Mesothelial cell of epicardium (in vitro differentiated cells): ENCODE results near the gene MYOF. TPM values are rescaled to one million over a fixed set of nuclear protein-coding genes. Genes with fewer than 3 reads are reported as not detected.
A peak's percentile ranks its signal among the peaks of the same experiment; 100 is the strongest.

Source experiments
- DNase-seq, 2 experiments: peaks; one replicate each; pipeline ENCODE4 v3.0.0; 2021; ENCODE audit warnings: low spot score in 2 of 2; ENCODE audit not compliant: unreplicated experiment in 2 of 2
- H3K27ac Mint-ChIP-seq: 2 replicates; pipeline ENCODE4 v1.8.0; 2021; ENCODE audit warnings: mixed read lengths
- H3K27me3 Mint-ChIP-seq: 2 replicates; pipeline ENCODE4 v1.8.0; 2021; ENCODE audit warnings: low read depth, mixed read lengths
- H3K36me3 Mint-ChIP-seq: 2 replicates; pipeline ENCODE4 v1.8.0; 2021; ENCODE audit warnings: mixed read lengths
- H3K4me1 Mint-ChIP-seq: 2 replicates; pipeline ENCODE4 v1.8.0; 2021; ENCODE audit warnings: mixed read lengths
- H3K4me3 Mint-ChIP-seq: 2 replicates; pipeline ENCODE4 v1.8.0; 2021; ENCODE audit warnings: mild to moderate bottlenecking, moderate library complexity, mixed read lengths
- H3K9me3 Mint-ChIP-seq: 2 replicates; pipeline ENCODE4 v1.8.0; 2021; ENCODE audit warnings: mixed read lengths
- CTCF ChIP-seq: fragments of 200-600 bp; sonication (generic); IDR thresholded peaks from one replicate; pipeline ENCODE4 v1.5.0; 2021; ENCODE audit warnings: antibody characterized with exemption; ENCODE audit not compliant: unreplicated experiment
- total RNA-seq: library from RNA; stranded (reverse); gene quantifications from 3 replicates; pipeline ENCODE4 v1.2.1, GENCODE V29; 2021

Gene MYOF
- total RNA-seq, 1 donor from 2014 or later = 56.0 TPM

DNA sequence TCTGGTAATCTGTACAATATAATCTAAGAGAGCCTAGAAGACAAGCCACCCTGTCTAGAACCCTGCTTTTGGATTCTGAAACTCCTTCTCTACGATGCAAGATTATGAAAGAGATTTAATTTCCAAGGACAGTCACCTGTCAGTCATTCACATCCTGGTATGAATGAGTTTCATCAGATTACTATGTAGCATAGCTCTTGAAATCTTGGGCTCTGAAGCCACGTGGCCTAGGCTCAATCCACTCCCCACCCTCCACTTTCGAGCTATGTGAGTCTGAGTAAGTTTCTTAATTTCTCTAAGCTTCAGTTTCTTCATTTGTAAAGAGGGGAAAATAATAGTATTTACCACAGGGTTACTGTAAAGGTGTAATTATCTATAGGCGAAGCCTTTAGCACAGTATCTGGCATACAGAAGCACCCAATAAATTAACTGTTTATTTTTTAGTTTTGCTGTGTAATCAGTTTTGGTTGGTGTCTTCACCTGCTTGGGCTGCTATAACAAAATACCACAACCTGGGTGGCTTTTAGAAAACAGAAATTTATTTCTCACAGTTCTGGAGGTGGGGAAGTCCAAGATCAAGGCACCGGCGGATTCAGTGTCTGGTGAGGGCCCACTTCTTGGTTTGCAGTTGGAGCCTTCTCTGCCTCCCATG, 71.3 kb downstream of the MYOF start:
- Mint-ChIP-seq H3K27me3 (no peaks in the 10 kb centered on the region), H3K27ac (no peak overlapping the region), H3K4me3 (no peak overlapping the region), H3K4me1 (peaks cover 6% of the 10 kb centered on the region), H3K9me3 (no peaks in the 10 kb centered on the region), H3K36me3 (peaks cover 28% of the 10 kb centered on the region)
- DNase-seq = no peak
- TF ChIP-seq CTCF = no peak

GRCh38 chr10:93408783-93409182, 73.4 kb downstream of the MYOF start:
- peaks cover 6% of the 10 kb centered on the region for H3K4me1 Mint-ChIP-seq

DNA sequence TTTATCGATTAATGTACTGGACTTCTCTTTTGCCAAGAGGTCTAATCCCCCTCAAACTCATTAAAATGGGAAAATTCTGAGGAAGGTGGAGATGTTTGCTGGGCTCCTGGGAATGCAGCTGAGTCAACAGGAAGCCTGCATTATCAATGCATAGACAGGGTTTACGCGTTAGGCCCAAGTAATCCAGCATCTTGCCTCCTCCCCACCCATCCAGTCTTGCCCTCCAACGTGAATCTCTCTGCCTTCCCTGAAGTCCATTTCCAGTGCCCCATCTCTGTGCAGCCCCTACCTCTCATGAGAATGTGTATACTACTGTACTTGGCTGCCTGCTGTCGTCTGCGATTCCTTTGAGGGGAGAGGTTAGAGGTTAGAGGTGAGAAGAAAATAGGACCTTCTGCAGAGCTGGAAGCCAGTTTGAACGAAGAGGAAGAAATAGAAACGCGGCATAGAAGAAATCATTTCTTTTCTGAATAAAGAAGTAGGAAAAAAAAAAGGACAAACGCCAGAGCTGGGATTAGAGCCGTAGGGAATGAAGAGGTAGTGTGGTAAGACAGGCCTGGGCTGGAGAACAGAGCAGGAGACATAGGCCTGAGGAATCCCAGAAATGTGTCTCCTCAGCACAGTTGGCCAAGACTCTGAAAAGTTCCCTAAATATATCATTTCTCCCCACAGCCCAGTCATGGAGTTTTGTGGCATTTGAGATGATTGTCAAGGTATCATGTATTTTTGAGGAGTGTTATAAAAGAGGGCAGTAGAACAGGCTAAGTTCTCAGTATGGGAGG, 75.6 kb downstream of the MYOF start:
- TF ChIP-seq CTCF = no peak
- no peak for DNase-seq
- Mint-ChIP-seq H3K27ac (peak overlapping the region; percentile 87), H3K9me3 (no peaks in the 10 kb centered on the region), H3K36me3 (peaks cover 37% of the 10 kb centered on the region), H3K4me1 (peaks cover 6% of the 10 kb centered on the region), H3K4me3 (no peak overlapping the region), H3K27me3 (no peaks in the 10 kb centered on the region)

More at GRCh38 chr10:93408783-93409182, 73.4 kb downstream of the MYOF start:
- H3K27ac Mint-ChIP-seq = no peak overlapping the region
- H3K4me3 Mint-ChIP-seq = no peak overlapping the region
- peaks cover 32% of the 10 kb centered on the region for H3K36me3 Mint-ChIP-seq
- no peaks in the 10 kb centered on the region for H3K27me3 Mint-ChIP-seq
- no peak for DNase-seq
- no peaks in the 10 kb centered on the region for H3K9me3 Mint-ChIP-seq
- TF ChIP-seq CTCF = no peak

DNA sequence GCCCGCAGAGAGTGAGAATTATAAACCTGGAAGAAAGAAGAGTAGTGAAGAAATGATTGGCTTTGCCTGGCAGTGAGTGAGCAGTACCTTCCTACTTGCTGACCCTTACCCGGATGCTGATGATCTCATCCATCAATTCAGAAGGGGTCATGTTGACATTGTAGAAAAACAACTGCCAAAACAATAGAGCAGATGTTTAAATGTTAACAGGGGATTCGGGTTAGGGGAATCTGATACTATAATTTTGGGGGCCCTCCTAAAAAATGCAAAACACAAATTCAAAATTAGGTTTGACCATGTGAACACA, 78.1 kb downstream of the MYOF start:
- no peaks in the 10 kb centered on the region for H3K9me3 Mint-ChIP-seq
- TF ChIP-seq CTCF = no peak
- no peak for DNase-seq
- no peak overlapping the region for H3K27ac Mint-ChIP-seq
- H3K4me1 Mint-ChIP-seq = peaks cover 6% of the 10 kb centered on the region
- H3K4me3 Mint-ChIP-seq = no peak overlapping the region
- peaks cover 27% of the 10 kb centered on the region for H3K36me3 Mint-ChIP-seq
- H3K27me3 Mint-ChIP-seq = no peaks in the 10 kb centered on the region

GRCh38 chr10:93403152-93404047, 78.7 kb downstream of the MYOF start:
- no peak for TF ChIP-seq CTCF
- Mint-ChIP-seq H3K36me3 (peaks cover 22% of the 10 kb centered on the region), H3K4me3 (no peak overlapping the region), H3K27ac (peak overlapping the region; percentile 19), H3K9me3 (no peaks in the 10 kb centered on the region), H3K27me3 (no peaks in the 10 kb centered on the region), H3K4me1 (peaks cover 6% of the 10 kb centered on the region)
- no peak for DNase-seq
